Right ventricle myocardium inferior (tissue), 1 donor: Measurements from ENCODE around the gene UBR2. TPM values are rescaled to one million over a fixed set of nuclear protein-coding genes. Genes with fewer than 3 reads are reported as not detected.

Experiments
- ATAC-seq: fragments of 200-7000 bp; cut with Tn5 transposase; one replicate; pipeline ENCODE4 v1.9.1; 2020; ENCODE audit warnings: mild to moderate bottlenecking, moderate library complexity
- DNase-seq: peaks from one replicate; pipeline ENCODE4 v3.0.0; 2021; ENCODE audit errors: missing footprints
- intact Hi-C: fragments of 100-400 bp; cut with DNase I; formaldehyde crosslinking; loops from one replicate; pipeline ENCODE4 v1.11.0; 2022
- long read RNA-seq: library from polyadenylated mRNA; unstranded; transcript quantifications from one replicate; pipeline ENCODE4 v2.0.0, GENCODE V29; 2021
- total RNA-seq: library from RNA; stranded (reverse); fragmentation: NEBNext Ultra II Directional; extraction: Animal tissue kit (Norgen Biotek cat#: 25700); gene quantifications from one replicate; pipeline ENCODE4 v1.2.1, GENCODE V29; 2021
- donor health status: DM: no; HTN: yes; CAD: no; lungs with severe emphysema.

UBR2 gene
- 31.3 TPM for total RNA-seq
- long read RNA-seq, full-length matches to known transcripts, result 2 of 9 reads
- long read RNA-seq, partial matches to known transcripts, result 4 of 9 reads
- long read RNA-seq, other reads (novel, unspliced or antisense), result 3 of 9 reads

DNA sequence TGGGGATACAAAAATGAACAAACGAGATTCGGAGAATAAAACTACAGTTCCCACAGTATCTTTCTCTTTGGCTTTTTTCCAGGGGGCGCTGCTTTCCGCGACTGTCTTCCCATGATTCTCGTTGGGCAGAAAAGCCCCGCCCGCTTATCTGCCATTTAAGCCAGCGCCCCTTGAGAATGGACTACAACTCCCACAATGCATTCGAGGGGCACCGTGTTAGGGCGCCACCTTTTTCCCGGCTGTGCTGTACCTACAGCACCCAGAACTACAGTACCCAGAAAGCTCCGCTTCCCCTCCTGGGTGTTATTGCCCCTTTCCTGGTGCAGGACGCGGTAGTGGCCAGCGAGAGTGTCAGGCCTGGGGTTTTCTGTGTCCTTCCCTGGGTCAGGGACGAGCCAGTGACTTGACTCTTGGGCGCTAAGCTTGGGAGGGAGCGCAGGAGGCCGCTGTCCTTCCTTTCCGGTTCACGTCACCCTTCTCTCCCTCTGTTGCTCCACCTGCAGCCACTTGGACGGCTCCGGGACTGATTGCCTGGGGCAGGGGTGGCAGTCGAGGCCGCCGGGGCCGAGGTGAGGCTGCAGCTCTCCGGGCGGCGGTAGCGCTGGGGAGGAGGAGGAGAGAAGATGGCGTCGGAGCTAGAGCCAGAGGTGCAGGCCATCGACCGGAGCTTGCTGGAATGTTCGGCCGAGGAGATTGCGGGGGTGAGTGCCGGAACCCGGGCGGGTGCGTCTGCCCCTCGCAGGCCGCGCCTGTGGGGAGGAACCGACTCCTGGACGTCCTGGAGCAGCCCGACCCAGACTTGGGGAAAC is at the start of gene UBR2:
Gene UBR2, plus strand, starts transcription at position 333 of the 809 bp plus-strand sequence. Its CDS starts 291 bp downstream, at position 624.
- peak; percentile 99 for ATAC-seq
- intact Hi-C loops, result loop anchor here (10.0 kb wide), 1 partner anchor 181 kb away; the partner anchor contains the start of gene TBCC
- peak; percentile 98 for DNase-seq

GRCh38 chr6:42514745-42515144 is 49.1 kb upstream of the UBR2 start:
- intact Hi-C loops, result no loop called here
- no peak for ATAC-seq
- no peak for DNase-seq

DNA sequence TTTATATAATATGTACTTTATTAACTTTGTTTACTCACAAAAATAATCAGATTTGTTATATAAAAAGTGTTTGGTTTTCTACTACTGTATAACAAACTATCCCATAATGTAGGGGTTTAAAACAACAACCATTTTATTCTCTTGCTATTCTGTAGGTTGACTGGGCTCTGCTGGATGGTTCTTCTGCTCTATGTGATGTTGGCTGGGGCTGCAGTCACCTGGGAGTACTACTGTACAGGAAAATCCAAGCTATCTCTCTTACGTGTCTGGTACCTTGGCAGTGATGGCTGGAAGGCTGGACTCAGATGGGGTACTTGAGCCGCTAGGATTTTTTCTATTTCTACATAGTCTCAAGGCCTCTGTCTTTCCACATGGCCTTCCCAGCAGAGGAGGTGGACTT is 44.0 kb upstream of the UBR2 start:
- intact Hi-C loops, result no loop called here
- DNase-seq, result no peak
- ATAC-seq, result no peak

DNA sequence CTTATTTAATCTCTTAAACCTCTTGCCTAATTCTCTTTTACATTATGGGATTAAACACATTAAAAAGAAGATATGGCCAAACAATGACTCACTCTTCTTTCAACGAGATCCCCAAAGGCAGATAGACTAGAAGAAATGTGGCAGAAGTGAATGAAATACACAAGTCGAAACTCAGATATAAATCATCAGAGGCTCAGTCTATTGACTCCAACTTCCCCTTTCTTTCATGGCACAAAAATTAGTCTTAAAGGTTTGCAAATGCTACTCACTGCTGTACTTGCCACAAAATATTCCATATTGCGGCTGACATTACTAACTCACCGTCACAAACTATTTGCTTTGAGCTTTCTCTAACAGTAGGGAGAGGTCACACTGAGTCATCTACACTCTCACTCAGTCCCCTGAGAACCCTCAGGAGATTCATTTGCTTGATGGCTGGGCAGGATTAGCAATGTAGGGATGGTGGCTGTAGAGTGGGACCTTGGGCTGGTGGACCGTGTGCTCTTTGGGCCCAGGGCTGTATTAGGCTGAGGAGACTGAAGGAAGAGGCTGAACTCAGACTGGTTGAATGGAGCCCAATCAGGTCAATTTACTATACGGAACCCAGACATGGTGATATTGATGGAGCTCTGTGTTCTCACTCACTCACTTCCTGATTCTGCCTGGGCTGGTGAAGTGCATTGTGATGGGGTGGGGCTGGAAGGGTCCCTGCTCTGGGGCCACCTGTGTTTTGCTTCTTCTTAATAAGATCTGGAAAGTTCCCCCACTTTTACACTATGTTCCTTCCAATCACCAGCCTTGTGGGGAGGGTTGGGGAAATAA is 42.8 kb upstream of the UBR2 start:
- DNase-seq (no peak), ATAC-seq (no peak)
- intact Hi-C loops, result no loop called here

- intact Hi-C loops, result no loop called here
- DNase-seq (no peak), ATAC-seq (no peak)
These were observed 41.8 kb upstream of the UBR2 start for GRCh38 chr6:42522036-42522435.

GRCh38 chr6:42522942-42523814 is 40.7 kb upstream of the UBR2 start:
- DNase-seq, result no peak
- intact Hi-C loops, result no loop called here
- ATAC-seq, result no peak

DNA sequence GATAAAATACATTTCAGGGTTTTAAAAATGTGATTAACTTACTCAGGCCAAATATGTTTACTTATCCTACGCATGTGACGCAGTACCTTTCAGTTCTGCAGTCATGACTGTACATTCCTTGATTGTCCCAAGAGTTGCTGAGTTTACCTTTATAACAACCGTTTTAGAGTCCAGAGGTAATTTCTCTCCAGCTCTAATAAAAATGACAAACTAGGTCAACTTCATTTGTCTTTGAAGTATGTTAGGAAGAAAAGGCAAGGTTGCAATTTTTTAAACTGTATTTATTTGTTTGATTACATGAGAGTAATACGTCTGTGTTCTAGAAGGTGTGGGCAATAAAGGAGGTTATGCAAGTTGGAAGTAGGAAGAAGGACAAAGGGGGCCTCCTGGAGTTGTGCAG is 38.6 kb upstream of the UBR2 start:
- intact Hi-C loops, result no loop called here
- no peak for DNase-seq
- ATAC-seq, result no peak

DNA sequence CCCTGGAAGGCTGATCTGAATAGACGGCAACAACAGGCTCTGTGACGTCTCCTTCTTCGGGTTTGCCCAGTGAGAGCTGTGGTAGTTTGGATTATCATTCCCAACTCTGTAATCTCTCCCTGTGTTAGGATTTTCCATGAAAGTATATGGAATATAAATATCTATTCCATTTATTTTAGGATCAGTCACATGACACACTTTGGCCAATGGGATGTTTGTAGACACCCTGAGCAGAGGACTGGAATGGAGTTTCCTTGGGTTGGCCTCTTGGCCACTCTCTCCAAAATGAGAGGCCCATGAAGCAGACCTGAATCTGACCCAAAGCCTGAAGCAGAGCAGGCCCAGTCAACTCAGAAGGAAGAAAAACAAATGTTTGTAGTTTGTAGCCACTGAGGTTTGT is 37.2 kb upstream of the UBR2 start:
- intact Hi-C loops, result no loop called here
- ATAC-seq (no peak), DNase-seq (no peak)

- intact Hi-C loops, result no loop called here
- DNase-seq, result no peak
- ATAC-seq, result no peak
These were observed 36.6 kb upstream of the UBR2 start for GRCh38 chr6:42527204-42527603.

DNA sequence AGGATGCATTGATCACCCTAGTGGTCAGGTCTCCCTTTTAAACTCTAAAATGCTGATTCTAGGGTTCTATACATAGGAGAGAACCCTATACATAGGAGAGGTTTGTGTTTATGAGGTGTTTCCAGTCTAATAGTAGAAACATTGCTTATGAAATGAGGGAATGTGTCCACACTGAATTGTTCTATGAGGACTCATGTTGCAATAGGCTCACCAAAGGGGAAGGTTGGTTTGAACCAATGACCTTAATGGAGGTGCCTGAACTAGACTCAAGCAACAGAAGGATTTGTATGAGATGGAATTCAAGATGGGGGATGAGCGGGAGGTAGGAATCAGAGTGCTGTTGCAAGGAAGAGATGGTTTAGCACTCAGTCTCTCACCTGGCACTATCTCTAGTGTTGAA is 33.5 kb upstream of the UBR2 start:
- intact Hi-C loops, result no loop called here
- no peak for DNase-seq

GRCh38 chr6:42530751-42531150 is 33.1 kb upstream of the UBR2 start:
- intact Hi-C loops, result no loop called here
- ATAC-seq (no peak), DNase-seq (no peak)

More for the DNA sequence above, 33.5 kb upstream of the UBR2 start:
- no peak for ATAC-seq

- intact Hi-C loops, result loop anchor here (2.0 kb wide), 1 partner anchor 271 kb away; no protein-coding TSS in a partner anchor
These were observed 31.7 kb upstream of the UBR2 start for GRCh38 chr6:42532038-42532669.

DNA sequence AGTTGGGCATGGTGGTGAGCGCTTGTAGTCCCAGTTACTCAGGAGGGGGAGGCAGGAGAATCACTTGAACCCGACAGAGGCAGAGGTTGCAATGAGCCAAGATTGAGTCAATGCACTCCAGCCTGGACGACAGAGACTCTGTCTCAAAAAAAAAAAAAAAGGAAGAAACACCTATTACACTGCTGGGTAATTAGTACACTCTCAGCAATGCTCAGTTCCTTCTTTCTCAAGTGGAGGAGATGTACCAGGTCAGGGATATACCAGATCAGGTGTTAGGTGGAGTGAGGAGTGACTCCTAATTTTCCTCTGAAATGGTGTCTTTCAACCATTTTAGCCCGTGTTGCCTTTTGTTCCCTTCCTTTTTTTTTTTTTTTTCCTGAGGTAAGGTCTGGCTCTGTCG is 30.0 kb upstream of the UBR2 start:
- no peak for DNase-seq
- no peak for ATAC-seq
- intact Hi-C loops, result loop anchor here (2.0 kb wide), 1 partner anchor 273 kb away; no protein-coding TSS in a partner anchor

More at GRCh38 chr6:42532038-42532669, 31.7 kb upstream of the UBR2 start:
- no peak for ATAC-seq
- DNase-seq, result no peak

DNA sequence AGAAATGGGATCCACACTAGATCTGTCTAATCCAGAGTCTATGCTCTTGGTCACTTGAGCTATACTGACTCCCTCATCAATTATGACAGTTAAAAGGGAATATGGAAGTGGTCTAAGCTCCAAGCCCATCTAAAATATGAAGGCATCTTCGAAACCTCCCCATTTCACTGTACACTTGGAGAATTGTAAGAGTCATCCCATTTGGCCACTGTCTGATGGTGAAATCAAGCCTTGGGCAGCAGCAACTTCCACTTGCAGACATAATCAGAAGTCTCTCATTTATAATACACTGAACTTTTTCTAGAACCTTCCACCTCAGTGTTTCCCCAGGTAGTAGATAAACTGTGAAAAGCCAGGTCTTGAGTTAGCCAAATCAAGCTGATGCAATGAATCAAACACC is 26.3 kb upstream of the UBR2 start:
- no peak for DNase-seq
- ATAC-seq, result no peak
- intact Hi-C loops, result no loop called here

DNA sequence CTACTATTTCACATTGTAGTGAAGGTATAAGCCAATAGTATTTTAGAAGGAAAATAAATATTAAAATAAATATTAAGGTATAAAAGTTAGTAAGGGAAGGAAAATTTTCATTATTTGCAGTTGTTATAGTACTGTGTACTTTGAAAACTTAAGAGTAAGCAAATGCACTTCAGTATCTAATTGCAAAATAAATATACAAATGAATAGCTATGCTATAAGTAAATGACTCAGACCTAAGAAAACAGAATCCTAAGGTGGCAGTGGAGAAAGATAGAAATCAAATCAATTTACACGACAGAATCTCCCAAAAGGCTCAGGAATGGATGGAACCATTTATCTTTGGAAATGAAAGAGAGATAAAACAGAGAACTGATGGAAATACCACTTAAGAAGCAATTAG is 24.7 kb upstream of the UBR2 start:
- intact Hi-C loops, result no loop called here
- DNase-seq (no peak), ATAC-seq (no peak)

GRCh38 chr6:42545226-42545773 is 18.5 kb upstream of the UBR2 start:
- no peak for DNase-seq
- no peak for ATAC-seq
- intact Hi-C loops, result loop anchor here (5.0 kb wide), 1 partner anchor 328 kb away; the partner anchor contains the start of gene MRPS10

GRCh38 chr6:42547407-42548329 is 16.2 kb upstream of the UBR2 start:
- ATAC-seq (peak; percentile 99), DNase-seq (peak; percentile 94)
- intact Hi-C loops, result loop anchor here (2.0 to 5.0 kb wide), 2 partner anchors 287 to 330 kb away; partner anchors contain the start of gene MRPS10
